ENCODE results near the gene SLC15A2. TPM values are rescaled to one million over a fixed set of nuclear protein-coding genes. Genes with fewer than 3 reads are reported as not detected.
"Not testable (repeated sequence)": the region's sequence is repeated elsewhere in the genome, so short reads cannot be mapped to it uniquely, and the experiment has no call there.

The SLC15A2 gene, protein sequence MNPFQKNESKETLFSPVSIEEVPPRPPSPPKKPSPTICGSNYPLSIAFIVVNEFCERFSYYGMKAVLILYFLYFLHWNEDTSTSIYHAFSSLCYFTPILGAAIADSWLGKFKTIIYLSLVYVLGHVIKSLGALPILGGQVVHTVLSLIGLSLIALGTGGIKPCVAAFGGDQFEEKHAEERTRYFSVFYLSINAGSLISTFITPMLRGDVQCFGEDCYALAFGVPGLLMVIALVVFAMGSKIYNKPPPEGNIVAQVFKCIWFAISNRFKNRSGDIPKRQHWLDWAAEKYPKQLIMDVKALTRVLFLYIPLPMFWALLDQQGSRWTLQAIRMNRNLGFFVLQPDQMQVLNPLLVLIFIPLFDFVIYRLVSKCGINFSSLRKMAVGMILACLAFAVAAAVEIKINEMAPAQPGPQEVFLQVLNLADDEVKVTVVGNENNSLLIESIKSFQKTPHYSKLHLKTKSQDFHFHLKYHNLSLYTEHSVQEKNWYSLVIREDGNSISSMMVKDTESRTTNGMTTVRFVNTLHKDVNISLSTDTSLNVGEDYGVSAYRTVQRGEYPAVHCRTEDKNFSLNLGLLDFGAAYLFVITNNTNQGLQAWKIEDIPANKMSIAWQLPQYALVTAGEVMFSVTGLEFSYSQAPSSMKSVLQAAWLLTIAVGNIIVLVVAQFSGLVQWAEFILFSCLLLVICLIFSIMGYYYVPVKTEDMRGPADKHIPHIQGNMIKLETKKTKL
- 6.7 TPM for total RNA-seq

DNA sequence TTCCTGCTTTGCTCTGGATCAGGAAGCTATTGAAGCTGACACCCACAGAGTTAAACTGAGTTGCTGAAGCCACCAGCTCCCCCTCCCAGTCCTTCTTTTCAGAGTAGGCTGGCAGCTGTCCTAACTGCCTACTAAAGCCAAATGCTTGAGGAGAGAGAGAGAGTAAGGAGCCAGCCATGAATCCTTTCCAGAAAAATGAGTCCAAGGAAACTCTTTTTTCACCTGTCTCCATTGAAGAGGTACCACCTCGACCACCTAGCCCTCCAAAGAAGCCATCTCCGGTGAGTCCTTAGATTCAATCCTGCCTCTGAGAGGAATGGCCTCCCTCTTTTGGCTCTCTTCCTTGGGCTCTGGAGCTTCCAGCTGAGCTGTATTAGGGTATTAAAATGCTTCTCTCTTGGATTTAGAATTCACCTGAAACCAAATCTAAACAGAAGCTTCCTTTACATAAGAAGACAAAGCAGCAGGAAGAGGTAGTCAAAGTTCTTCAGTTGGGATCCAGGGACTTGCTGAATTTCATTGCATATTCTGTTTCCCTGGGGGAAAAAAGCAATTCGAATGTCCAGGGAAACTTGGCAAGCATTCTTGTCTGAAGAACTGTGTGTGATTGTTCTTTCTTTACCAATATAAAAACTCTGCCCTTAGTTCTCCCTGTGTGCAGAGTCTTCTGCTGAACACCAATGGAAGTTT lies at the start of gene SLC15A2:
SLC15A2 (plus strand) TSS at position 101 of the 690 bp plus-strand sequence; CDS start at position 177, 76 bp downstream.
- DNase-seq (ENCODE audit: low read depth in 2 of 3, low spot score in 2 of 3): no peak

DNA sequence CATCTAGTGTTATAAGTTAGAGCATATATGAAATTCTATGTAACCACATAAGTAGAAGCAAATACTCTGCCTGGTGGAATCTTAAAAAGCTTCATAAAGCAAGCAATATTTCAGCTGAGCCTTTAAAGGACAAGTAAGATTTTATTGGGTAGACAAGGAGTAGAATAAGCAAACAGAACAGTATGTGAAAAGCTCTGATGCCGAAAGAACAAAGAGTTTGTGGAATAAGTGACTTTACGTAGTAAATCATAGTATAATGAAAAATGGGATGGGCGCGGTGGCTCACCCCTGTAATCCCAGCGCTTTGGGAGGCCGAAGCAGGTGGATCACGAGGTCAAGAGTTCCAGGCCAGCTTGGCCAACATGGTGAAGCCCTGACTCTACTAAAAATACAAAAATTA lies 49.3 kb upstream of the SLC15A2 start:
- DNase-seq (ENCODE audit: low read depth in 2 of 3, low spot score in 2 of 3): no peak

DNA sequence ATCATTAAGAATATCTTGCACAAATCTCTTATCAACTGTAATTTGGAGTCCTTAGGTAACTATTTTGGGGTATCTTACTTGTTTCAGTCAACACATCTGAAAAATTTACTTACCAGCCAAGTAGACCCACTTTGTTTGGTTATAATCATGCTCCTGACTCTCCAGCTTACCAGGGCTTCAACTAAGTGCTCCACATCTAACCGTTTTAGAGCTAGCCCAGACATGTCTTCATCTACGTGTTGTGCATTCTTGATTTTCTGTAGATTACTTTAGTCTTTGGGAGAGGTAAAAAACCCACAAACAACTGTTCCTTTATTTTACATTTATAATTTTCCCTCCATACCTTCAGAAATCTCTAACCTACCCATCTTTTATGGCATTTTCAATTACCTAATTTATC lies 41.9 kb upstream of the SLC15A2 start:
- DNase-seq (ENCODE audit: low read depth in 2 of 3, low spot score in 2 of 3): no peak

DNA sequence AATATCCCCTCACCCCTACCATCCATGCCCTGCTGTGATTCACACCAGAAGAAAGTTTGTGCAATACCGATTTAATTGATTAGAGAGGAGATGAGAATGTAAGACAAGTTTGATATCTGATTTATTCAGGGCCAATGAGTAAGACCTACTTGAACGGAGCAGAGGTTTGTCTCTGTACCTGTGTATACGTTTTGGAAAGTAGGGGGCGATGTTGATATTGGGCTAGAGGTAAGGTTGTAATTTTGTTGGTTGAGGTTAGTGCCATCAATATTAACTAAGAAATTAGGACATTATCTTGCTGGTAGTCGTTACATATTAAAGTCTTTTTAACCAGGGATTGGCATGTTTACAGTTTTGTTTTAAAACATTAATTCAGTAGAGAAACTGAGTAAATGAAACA lies 38.6 kb upstream of the SLC15A2 start:
- DNase-seq (ENCODE audit: low read depth in 2 of 3, low spot score in 2 of 3): no peak

DNA sequence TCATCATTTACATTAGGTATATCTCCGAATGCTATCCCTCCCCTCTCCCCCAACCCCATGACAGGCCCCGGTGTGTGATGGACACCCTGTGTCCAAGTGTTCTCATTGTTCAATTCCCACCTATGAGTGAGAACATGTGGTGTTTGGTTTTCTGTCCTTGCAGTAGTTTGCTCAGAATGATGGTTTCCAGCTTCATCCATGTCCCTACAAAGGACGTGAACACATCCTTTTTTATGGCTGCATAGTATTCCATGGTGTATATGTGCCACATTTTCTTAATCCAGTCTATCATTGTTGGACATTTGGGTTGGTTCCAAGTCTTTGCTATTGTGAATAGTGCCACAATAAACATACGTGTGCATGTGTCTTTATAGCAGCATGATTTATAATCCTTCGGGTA lies 36.4 kb upstream of the SLC15A2 start:
- DNase-seq (ENCODE audit: low read depth in 2 of 3, low spot score in 2 of 3): not testable (repeated sequence)

DNA sequence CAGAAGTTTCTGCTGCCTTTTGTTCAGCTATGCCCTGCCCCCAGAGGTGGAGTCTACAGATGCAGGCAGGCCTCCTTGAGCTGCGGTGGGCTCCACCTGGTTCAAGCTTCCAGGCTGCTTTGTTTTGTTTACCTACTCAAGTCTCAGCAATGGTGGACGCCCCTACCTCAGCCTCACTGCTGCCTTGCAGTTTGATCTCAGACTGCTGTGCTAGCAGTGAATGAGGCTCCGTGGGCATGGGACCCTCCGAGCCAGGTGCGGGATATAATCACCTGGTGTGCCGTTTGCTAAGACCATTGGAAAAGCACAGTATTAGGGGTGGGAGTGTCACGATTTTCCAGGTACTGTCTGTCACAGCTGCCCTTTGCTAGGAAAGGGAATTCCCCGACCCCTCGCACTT lies 31.0 kb upstream of the SLC15A2 start:
- DNase-seq (ENCODE audit: low read depth in 2 of 3, low spot score in 2 of 3): not testable (repeated sequence)

DNA sequence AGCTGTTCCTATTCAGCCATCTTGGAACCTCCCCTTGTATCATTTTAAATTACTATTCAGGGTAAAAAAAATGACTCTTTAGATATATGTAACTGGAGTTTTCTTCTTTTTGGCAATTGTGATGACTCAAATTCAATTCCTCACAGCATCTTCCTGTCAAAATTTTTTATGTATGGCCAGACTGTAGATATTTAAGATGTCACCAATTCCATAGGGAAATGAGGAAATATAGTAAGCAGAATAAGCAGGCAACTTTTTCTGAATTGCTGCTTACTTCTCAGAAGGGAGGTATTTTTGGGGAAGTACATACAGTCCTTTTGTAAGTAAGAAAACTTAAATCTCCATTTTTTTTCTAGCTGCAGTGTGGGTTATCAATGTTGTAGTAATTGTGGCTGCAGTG lies 30.4 kb upstream of the SLC15A2 start:
- DNase-seq (ENCODE audit: low read depth in 2 of 3, low spot score in 2 of 3): no peak

DNA sequence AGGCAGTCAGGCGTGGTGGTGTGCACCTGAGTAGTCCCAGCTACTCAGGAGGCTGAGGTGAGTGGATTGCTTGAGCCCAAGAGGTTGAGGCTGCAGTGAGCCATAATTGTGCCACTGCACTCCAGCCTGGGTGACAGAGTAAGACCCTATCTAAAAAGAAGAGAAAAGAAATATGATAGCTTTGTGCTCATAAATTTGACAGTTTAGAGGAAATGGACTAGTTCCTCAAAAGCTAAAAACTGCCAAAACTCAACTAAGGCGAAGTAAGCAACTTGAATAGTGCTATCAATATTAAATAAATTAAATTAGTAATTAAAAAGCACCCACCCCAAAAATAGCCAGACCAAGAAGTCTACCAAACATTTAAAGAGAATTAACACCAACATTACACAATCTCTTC lies 24.5 kb upstream of the SLC15A2 start:
- peak in 1 of 3 donors; percentile 59 for DNase-seq (ENCODE audit: low read depth in 2 of 3, low spot score in 2 of 3)

DNA sequence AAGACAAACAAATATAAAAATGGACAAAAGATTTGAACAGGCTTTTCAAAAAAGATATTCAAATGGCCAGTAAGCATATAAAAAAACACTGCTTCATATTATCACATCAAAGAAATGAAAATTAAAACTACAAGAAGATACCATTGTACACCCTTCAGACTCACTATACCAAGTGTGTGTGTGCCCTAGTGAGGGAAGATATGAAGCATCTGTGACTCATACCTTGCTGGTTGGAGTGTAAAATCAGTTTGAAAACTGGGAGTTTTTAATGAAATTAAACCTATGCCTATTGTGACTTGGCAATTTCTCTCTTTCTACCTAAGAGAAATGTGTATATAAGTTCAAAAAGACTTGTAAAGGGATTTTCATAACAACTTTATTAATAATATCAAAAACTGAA lies 23.5 kb upstream of the SLC15A2 start:
- DNase-seq (ENCODE audit: low read depth in 2 of 3, low spot score in 2 of 3): no peak

DNA sequence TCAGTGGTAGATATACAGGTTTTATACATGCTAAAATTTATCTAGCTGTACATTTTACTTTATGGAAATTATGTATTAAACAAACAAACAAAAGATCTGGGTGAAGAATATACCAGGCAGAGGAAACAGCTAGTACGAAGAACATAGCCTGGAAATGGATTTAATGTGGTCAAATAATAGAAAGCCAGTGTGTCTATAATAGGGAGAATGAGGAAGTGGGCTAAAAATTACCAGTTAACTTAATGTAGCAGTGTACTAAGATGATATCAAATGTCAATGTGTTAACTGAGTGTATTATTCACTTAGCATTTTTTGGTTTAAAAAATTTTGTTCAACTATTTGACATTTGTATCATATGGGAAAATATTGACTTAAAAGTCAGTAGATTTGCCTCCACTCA lies 22.8 kb upstream of the SLC15A2 start:
- peak in 1 of 3 donors; percentile 43 for DNase-seq (ENCODE audit: low read depth in 2 of 3, low spot score in 2 of 3)

DNA sequence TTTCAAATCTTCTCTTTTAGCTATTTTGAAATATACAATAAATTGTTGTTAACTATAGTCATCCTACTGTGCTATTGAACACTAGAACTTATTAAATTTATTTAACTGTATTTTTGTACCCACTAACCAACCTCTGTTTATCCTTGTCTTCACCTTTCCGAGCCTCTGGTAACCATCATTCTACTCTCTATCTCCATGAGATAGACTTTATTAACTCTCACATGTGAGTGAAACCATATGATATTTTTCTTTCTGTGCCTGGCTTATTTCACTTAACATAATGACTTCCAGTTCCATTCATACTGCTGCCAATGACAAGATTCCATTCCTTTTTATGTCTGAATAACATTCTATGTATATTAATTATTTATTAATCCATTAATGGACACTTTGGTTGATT lies 15.8 kb upstream of the SLC15A2 start:
- DNase-seq (ENCODE audit: low read depth in 2 of 3, low spot score in 2 of 3): no peak

DNA sequence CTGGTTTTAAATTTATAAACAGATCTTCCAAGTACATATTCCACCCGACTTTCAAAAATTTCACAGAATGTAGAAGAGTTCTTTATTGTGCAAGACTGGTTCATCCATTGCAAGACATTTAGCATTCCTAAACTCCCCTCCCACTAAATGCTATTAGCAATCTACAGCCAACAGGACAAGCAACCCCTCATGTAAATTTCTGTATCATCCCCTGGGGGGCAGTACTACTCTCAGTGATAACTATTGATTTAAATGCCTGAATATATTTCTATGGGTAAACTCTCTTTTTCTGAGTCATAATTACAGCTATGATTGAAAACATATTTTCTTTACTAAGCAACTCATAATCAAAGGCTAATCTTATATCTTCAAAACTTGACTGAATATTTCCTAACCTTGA lies 10.7 kb upstream of the SLC15A2 start:
- DNase-seq (ENCODE audit: low read depth in 2 of 3, low spot score in 2 of 3): peak in 1 of 3 donors; percentile 39

DNA sequence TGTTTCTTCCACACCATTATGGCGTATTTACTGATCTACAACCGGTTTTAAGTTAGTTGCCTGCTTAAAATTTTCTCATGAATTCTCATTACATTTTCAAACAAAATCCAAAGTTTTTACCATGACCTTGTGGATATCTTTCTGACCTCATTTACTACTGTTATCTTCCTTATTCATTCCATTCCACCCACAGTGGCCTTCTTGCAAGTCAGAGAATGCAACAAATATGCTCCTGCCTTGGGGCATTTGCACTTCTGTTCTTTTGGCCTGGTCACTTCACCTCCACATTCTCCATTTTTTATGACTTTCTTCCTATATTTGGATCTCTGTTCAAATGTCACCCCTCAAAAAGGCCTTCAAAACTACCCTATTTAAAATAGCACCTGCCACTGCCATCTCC lies 8.8 kb upstream of the SLC15A2 start:
- DNase-seq (ENCODE audit: low read depth in 2 of 3, low spot score in 2 of 3): no peak

DNA sequence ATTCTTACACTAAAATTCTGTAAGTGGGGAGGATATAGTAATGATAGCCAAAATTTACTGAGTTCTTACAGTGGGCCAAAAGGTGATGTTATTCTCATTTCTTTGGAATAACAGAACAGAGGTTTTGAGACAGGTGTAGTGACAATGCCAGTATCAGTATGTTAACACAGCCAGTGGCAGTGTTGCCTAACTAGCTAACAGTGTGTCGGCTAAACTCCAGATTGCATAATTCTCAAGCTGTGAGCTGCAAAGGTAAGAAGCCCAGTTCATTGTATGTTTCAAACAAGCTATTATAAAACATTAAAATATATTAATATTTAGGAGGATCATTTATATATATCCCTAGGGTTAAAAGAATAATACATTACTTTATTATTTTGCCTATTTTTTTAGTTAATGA lies 920 bp downstream of the SLC15A2 start:
- no peak for DNase-seq (ENCODE audit: low read depth in 2 of 3, low spot score in 2 of 3)

DNA sequence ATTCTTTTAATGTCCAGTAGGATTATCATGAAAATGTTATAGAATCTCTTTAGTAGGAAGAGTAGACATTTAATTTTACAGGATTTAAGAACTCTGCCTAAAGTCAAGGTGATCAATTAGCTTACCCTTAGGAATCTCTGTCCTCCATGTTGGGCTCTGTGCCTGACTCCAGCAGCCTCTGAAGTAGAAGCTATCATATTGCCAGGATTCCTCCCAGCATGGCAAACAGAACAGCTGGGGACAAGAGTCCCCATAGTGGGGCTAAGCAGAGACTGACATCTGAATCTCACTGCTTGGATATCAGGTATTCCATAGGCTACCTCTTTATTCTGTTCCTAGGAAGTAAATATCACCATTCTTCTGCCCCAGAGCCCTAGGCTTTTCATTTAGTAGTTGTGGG lies 1.5 kb downstream of the SLC15A2 start:
- DNase-seq (ENCODE audit: low read depth in 2 of 3, low spot score in 2 of 3): no peak

DNA sequence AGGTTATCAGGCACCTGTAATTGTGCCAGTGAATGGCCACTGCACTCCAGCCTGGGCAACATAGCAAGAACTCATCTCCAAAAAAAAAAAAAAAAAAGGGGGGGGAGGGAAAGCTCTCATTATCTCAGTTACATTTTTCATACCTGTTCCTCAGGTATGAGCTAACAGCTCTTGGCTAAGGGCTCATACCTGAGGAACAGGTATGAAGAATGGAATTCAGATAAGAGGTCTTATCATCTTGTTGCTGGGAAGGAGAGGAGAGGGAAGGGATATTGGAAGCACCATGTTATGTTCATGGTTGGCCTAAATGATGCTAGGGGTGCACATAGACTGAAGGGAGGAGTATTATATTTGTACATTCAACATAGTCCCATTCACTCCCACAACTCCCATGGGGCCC lies 2.6 kb downstream of the SLC15A2 start:
- no peak for DNase-seq (ENCODE audit: low read depth in 2 of 3, low spot score in 2 of 3)

DNA sequence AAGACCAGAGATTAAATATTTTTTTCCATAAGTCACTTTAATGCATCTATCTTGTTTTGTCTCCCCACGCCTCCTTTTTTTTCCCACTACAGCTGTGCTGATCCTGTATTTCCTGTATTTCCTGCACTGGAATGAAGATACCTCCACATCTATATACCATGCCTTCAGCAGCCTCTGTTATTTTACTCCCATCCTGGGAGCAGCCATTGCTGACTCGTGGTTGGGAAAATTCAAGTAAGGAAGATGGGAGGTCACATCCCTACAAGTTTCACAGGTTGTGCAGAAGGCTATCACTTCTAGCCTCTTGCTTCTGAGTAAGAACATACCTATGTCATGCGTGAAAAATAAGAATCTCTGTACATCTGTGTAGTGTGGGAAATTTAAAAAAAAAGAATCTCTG lies 3.1 kb downstream of the SLC15A2 start:
- DNase-seq (ENCODE audit: low read depth in 2 of 3, low spot score in 2 of 3): no peak

DNA sequence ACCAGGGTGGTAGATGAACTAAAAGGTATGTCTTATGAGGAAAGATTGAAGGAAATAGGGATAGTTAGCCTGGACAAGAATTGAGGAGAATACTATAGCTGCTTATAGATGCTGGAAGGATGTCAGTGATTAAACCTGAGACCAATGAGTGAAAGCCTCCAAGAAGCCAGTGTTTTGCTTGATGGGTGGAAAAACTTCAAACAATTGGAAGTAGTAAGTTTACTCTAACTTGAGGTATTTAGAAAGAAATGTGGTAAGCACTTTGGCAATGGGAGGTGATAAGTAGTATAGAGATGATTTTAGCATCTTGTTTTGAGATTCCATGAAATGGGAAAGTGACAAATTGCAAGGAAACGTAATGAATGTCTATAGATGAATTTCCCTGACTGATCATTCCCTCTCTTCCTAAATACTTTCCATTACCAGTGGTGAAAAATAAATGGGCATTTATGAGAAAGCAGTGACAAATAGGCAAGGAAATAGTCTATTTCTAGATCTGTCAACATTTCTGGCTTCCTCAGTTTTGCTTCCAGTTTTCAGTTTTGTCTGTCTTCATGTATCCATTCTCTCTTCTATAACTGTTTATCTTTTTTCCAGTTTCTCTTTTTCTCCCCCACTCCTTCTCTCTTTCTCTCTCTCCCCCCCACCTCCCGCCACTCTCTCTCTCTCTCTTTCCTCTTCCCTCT lies 19.2 kb downstream of the SLC15A2 start:
- DNase-seq (ENCODE audit: low read depth in 2 of 3, low spot score in 2 of 3): no peak

DNA sequence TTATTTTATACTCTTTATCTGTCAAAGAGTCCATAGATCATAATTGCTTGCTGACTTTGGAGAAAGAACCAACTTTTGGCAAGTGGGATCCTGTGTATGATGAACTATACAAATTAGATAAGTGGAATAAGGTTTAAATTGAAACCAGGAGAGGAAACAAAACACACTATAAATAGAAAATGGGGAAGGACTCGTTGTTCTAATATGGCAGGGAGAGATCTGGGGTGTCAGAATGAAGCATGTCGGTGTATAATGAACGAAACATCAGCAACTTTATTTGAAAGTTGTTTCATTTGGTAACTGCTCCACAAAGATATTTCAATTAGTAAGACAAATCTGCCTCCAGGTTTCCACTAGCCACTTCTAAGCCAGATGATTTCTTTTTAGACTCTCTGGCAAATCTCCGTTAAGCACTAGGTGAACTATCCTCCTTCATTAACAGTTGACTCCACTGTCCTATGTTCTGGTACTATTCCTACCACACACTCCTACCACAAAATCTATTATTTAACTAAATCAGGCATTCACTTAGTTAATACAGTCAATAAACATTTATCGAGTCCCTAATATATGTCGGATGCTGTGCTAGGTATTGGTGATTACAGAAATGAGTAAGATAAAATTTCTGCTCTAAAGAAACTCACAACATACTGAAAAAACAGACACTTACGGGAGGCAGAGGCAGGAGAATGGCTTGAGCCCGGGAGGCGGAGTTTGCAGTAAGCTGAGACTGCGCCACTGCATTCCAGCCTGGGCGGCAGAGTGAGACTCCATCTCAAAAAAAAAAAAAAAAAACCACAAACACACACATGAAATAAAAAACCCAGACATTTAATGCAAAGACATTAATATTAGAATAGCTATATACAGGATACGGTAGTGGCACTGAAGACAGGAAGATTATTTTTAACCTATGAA lies 20.1 kb downstream of the SLC15A2 start:
- no peak for DNase-seq (ENCODE audit: low read depth in 2 of 3, low spot score in 2 of 3)

DNA sequence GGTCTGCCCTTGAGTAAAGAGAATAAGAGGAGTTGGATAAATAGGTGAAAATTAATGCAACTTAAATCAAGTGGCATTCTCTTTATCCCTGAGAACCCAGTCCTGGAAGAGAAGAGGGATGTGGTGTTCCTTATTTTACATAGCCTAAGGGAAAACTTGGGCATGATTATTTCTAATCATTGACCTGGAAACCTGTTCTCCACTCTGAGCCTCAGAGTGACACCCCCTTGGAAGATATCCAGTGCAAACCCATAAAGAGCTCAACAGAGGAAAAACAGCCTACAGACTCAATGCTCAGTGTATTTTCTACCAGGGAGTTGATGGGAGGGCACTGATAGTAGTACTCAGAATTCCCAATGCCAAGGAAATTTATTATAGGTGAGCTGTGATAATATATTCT lies 22.0 kb downstream of the SLC15A2 start:
- DNase-seq (ENCODE audit: low read depth in 2 of 3, low spot score in 2 of 3): no peak

Data from hematopoietic multipotent progenitor cell (in vitro differentiated cells).